K562 (cell line): ENCODE data around the gene TMC1.

Experiments
- BRF1 ChIP-seq: IDR thresholded peaks from 3 replicates; pipeline ENCODE4 v1.6.1; 2011; ENCODE audit warnings: borderline replicate concordance, mild to moderate bottlenecking; ENCODE audit not compliant: insufficient read length; ENCODE audit errors: extremely low read depth
- MAFK ChIP-seq: IDR thresholded peaks from 2 replicates; pipeline ENCODE4 v1.6.1; 2011; ENCODE audit warnings: low read length, improper control_type of control experiment
- MEIS2 ChIP-seq: fragments of 450-650 bp; IDR thresholded peaks from 2 replicates; pipeline ENCODE4 v1.6.1; 2014; ENCODE audit warnings: mild to moderate bottlenecking; ENCODE audit not compliant: partially characterized antibody
- MYC ChIP-seq, 2 experiments: fragments of 250-450 bp in 1 of 2; sonication (Bioruptor Pico) in 1 of 2; IDR thresholded peaks; 2 replicates each; pipeline versions ENCODE4 v1.5.1 to v1.6.1; 2012 to 2021; ENCODE audit warnings: low read depth in 2 of 2, borderline replicate concordance in 1 of 2, improper control_type of control experiment in 1 of 2, low read length in 1 of 2, mild to moderate bottlenecking in 1 of 2, moderate library complexity in 1 of 2
- NFYB ChIP-seq: IDR thresholded peaks from 2 replicates; pipeline ENCODE4 v1.6.1; 2011; ENCODE audit warnings: mild to moderate bottlenecking, moderate library complexity; ENCODE audit not compliant: insufficient read length; ENCODE audit errors: extremely low read depth
- RAD21 ChIP-seq, 2 experiments: fragments of 250-450 bp in 1 of 2; fragments of 450-650 bp in 1 of 2; sonication (Bioruptor Pico) in 1 of 2; formaldehyde crosslinking in 1 of 2; IDR thresholded peaks in 1 of 2; conservative IDR thresholded peaks in 1 of 2; 2 replicates each; pipeline versions ENCODE4 v1.4.0 to v1.8.0; 2020 to 2022; ENCODE audit warnings: mild to moderate bottlenecking in 2 of 2, moderate library complexity in 1 of 2
- SAFB ChIP-seq: fragments of 200-400 bp; formaldehyde crosslinking; IDR thresholded peaks from 2 replicates; pipeline ENCODE4 v1.6.1; 2017; ENCODE audit warnings: low read depth, low read length, borderline replicate concordance
- TAF9B ChIP-seq: fragments of 450-650 bp; IDR thresholded peaks from 2 replicates; pipeline ENCODE4 v1.6.1; 2018; ENCODE audit warnings: mild to moderate bottlenecking; ENCODE audit not compliant: partially characterized antibody
- TEAD4 ChIP-seq, 2 experiments: sonication (generic) in 1 of 2; formaldehyde crosslinking in 1 of 2; IDR thresholded peaks; 2 replicates each; pipeline versions ENCODE4 v1.6.1 to v1.8.0; 2012 to 2022; ENCODE audit warnings: borderline replicate concordance in 1 of 2, inconsistent platforms in 1 of 2, low read length in 1 of 2, mild to moderate bottlenecking in 1 of 2, missing genetic modification reagents in 1 of 2
- ZNF121 ChIP-seq: sonication (generic); formaldehyde crosslinking; conservative IDR thresholded peaks from 2 replicates; pipeline ENCODE4 v1.8.0; 2022; ENCODE audit warnings: missing genetic modification reagents
- TF ChIP-seq, protein P1 (sequence below), 3 experiments: IDR thresholded peaks in 2 of 3; conservative IDR thresholded peaks in 1 of 3; 2 replicates each; pipeline ENCODE4 v1.5.1; 2011 to 2012; ENCODE audit warnings: low read length in 3 of 3, mild to moderate bottlenecking in 3 of 3, control low read depth in 2 of 3, improper control_type of control experiment in 1 of 3, inconsistent platforms in 1 of 3, low read depth in 1 of 3, mixed read lengths in 1 of 3, moderate library complexity in 1 of 3; ENCODE audit not compliant: insufficient read depth in 2 of 3

DNA sequence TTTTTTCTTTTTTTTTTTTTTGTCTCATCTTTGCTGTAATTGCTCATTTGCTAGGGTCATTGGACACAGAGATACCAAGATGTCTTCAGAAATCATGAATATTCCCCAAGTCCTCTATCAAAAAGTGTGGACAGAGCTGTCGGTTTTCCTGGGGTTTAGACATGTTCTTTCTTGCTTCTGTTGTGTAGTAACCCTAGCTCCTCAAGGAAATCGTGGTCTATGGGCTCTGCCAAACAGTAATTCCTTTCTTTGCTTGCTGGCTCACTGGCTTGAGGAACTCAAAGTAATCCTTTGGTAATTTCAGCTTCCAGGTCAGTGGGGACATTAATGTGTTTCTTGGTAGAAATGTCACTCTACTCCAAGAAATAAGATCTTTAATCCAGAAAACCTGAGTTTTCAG, 101.7 kb downstream of the TMC1 start:
- TF ChIP-seq TEAD4 (IDR thresholded peaks at IDR 0.05; ENCODE audit: low read length) (no peak), TEAD4 (CRISPR knock-in tag; IDR thresholded peaks at IDR 0.05; ENCODE audit: borderline replicate concordance) (no peak), SAFB (no peak), RAD21 (CRISPR knock-in tag; conservative IDR thresholded peaks at IDR 0.05 in 1 of 2, IDR thresholded peaks at IDR 0.05 in 1 of 2) (no peak), TAF9B (no peak), MYC (IDR thresholded peaks at IDR 0.05; ENCODE audit: low read depth, low read length) (no peak), MYC (CRISPR knock-in tag; IDR thresholded peaks at IDR 0.05; ENCODE audit: borderline replicate concordance, low read depth) (no peak), ZNF121 (no peak), MEIS2 (no peak), MAFK (no peak), NFYB (no peak), BRF1 (no peak)
- TF ChIP-seq, protein P1, sequence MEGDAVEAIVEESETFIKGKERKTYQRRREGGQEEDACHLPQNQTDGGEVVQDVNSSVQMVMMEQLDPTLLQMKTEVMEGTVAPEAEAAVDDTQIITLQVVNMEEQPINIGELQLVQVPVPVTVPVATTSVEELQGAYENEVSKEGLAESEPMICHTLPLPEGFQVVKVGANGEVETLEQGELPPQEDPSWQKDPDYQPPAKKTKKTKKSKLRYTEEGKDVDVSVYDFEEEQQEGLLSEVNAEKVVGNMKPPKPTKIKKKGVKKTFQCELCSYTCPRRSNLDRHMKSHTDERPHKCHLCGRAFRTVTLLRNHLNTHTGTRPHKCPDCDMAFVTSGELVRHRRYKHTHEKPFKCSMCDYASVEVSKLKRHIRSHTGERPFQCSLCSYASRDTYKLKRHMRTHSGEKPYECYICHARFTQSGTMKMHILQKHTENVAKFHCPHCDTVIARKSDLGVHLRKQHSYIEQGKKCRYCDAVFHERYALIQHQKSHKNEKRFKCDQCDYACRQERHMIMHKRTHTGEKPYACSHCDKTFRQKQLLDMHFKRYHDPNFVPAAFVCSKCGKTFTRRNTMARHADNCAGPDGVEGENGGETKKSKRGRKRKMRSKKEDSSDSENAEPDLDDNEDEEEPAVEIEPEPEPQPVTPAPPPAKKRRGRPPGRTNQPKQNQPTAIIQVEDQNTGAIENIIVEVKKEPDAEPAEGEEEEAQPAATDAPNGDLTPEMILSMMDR (IDR thresholded peaks at IDR 0.05 in 2 of 3, conservative IDR thresholded peaks at IDR 0.05 in 1 of 3; ENCODE audit: insufficient read depth in 2 of 3, low read depth in 1 of 3, low read length in 3 of 3) = no peak
